ENCODE data around the gene RAB3A. TPM values are rescaled to one million over a fixed set of nuclear protein-coding genes. Genes with fewer than 3 reads are reported as not detected.
A peak's percentile ranks its signal among the peaks of the same experiment; 100 is the strongest.

RAB3A gene
- total RNA-seq, 2 experiments from 2014 or later: 4.9 to 8.6 TPM

DNA sequence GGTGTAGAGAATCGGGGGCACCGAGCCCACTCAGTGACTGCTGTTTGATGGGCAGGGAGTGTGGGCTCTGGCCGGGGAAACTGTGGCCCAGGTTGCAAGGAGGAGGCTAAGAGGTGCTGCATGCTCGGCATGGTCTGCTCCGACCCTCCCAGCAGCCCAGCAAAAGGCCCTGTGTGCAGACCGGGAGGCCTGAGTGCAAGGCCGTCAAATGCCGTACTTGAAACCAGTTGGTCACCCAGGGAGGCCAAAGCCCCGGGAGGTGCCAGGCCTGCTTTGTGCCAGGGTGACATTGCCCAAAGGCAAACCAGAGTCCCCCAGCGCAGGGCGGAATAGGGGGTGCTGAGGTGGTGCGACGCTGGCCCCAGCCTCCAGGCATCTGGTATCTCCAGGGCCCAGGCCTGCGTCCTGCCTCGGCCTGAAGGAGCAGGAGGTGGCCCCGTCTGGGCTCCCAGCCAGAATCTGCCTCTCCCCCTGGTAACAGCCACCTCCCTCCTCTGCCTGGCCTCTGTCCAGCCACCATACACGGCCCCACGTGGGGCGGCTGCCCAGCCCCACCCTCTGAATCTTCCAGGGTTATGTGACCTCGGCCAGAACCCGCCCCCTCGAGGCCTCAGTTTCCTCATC is 46.9 kb downstream of the RAB3A start:
- no peak for DNase-seq (ENCODE audit: low spot score)
- Histone ChIP-seq H3K4me2 (ENCODE audit: low read length) (peak overlapping the region; percentile 48), H3K9me2 (ENCODE audit: insufficient read depth, low read length) (no peaks in the 10 kb centered on the region), H3K4me3 (ENCODE audit: low read depth, low read length, poor library complexity, severe bottlenecking) (no peak overlapping the region), H3K36me3 (ENCODE audit: insufficient read depth, low read length) (peaks cover 1% of the 10 kb centered on the region; the same call in 1 of the 2 replicates), H3K4me1 (ENCODE audit: insufficient read depth, low read length, poor library complexity, severe bottlenecking) (peaks cover 41% of the 10 kb centered on the region), H3K27ac (ENCODE audit: low read depth, low read length, poor library complexity, severe bottlenecking) (no peak overlapping the region), H4K20me1 (ENCODE audit: insufficient read depth, low read length) (no peaks in the 10 kb centered on the region), H2AFZ (ENCODE audit: low read length) (no peak overlapping the region), H3K9me3 (ENCODE audit: low read length) (no peaks in the 10 kb centered on the region), H3K79me2 (ENCODE audit: insufficient read depth, low read depth, low read length) (peaks cover 3% of the 10 kb centered on the region; the same call in 1 of the 2 replicates)
- ChIA-PET CTCF (ENCODE audit: unreplicated experiment) (no interaction called here), POLR2A (no interaction called here)
- no TSS peak for BruUV-seq (replicated peaks)
- no peak for TF ChIP-seq EZH2phosphoT487 (IDR thresholded peaks at IDR 0.05; ENCODE audit: borderline replicate concordance, low read depth, low read length)
- TF ChIP-seq, protein P1, sequence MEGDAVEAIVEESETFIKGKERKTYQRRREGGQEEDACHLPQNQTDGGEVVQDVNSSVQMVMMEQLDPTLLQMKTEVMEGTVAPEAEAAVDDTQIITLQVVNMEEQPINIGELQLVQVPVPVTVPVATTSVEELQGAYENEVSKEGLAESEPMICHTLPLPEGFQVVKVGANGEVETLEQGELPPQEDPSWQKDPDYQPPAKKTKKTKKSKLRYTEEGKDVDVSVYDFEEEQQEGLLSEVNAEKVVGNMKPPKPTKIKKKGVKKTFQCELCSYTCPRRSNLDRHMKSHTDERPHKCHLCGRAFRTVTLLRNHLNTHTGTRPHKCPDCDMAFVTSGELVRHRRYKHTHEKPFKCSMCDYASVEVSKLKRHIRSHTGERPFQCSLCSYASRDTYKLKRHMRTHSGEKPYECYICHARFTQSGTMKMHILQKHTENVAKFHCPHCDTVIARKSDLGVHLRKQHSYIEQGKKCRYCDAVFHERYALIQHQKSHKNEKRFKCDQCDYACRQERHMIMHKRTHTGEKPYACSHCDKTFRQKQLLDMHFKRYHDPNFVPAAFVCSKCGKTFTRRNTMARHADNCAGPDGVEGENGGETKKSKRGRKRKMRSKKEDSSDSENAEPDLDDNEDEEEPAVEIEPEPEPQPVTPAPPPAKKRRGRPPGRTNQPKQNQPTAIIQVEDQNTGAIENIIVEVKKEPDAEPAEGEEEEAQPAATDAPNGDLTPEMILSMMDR (conservative IDR thresholded peaks at IDR 0.05; ENCODE audit: low read length): no peak
- intact Hi-C loops (cut with micrococcal nuclease; ENCODE audit: unreplicated experiment): no loop called here

DNA sequence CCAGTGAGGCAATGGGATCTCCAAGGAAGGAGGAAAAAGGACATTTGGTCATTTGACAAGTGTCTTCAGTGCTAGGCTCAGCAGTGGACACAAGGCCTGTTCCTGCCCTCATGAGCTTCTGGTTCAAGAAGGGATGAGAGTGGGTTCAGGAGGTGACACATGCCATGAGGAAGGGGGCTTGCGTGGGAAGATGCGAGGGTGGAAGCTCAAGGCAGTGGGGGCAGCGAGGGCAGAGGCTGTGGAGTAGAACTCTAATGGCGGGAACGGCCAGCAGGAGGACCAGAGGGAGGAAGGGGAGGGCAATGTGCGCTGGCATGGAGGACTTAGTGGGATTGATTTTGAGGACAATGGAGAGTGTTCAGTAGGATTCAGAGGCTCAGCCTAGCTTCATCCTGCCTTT is 47.6 kb downstream of the RAB3A start:
- Histone ChIP-seq H2AFZ (ENCODE audit: low read length) (no peak overlapping the region), H3K36me3 (ENCODE audit: insufficient read depth, low read length) (peaks cover 3% of the 10 kb centered on the region; the same call in 1 of the 2 replicates), H3K4me1 (ENCODE audit: insufficient read depth, low read length, poor library complexity, severe bottlenecking) (peaks cover 43% of the 10 kb centered on the region), H3K27ac (ENCODE audit: low read depth, low read length, poor library complexity, severe bottlenecking) (no peak overlapping the region), H4K20me1 (ENCODE audit: insufficient read depth, low read length) (no peaks in the 10 kb centered on the region), H3K9me3 (ENCODE audit: low read length) (no peaks in the 10 kb centered on the region), H3K4me3 (ENCODE audit: low read depth, low read length, poor library complexity, severe bottlenecking) (no peak overlapping the region), H3K9me2 (ENCODE audit: insufficient read depth, low read length) (no peaks in the 10 kb centered on the region), H3K79me2 (ENCODE audit: insufficient read depth, low read depth, low read length) (peaks cover 3% of the 10 kb centered on the region; the same call in 1 of the 2 replicates), H3K4me2 (ENCODE audit: low read length) (no peak overlapping the region)
- intact Hi-C loops (cut with micrococcal nuclease; ENCODE audit: unreplicated experiment): no loop called here
- ChIA-PET POLR2A (no interaction called here), CTCF (ENCODE audit: unreplicated experiment) (no interaction called here)
- TF ChIP-seq, protein P1 (conservative IDR thresholded peaks at IDR 0.05; ENCODE audit: low read length): no peak
- TF ChIP-seq EZH2phosphoT487 (IDR thresholded peaks at IDR 0.05; ENCODE audit: borderline replicate concordance, low read depth, low read length): no peak
- no peak for DNase-seq (ENCODE audit: low spot score)
- BruUV-seq (replicated peaks): no TSS peak
